GM15510 (cell line): Measurements from ENCODE around the gene ATP5IF1.

Experiments
- POLR2A ChIP-seq: IDR thresholded peaks from 3 replicates; pipeline ENCODE4 v1.6.1; 2011; ENCODE audit warnings: borderline replicate concordance; ENCODE audit not compliant: insufficient read length; ENCODE audit errors: extremely low read depth

The ATP5IF1 gene

DNA sequence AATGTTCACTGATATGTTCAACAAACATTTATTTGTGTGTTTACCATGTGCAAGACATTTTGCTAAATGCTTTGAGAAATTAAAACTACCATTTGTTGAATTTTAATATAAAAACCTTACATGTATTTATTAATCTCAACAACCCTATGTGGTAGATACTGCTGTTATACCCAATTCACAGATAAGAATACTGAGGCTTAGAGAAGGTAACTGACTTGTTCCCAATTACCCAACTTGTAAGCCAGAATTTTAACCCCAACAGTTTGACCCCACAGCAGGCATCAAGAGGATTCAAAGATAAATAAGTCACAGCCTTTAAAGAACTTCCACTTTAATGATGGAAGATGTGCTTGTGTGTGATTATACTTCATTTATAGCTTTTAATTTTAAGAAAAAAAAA lies 6.8 kb upstream of the ATP5IF1 start:
- no peak for TF ChIP-seq POLR2A

GRCh38 chr1:28229996-28230395 lies 5.9 kb upstream of the ATP5IF1 start:
- no peak for TF ChIP-seq POLR2A

- TF ChIP-seq POLR2A = peak; percentile 79
Observed at GRCh38 chr1:28232558-28233263, 3.2 kb upstream of the ATP5IF1 start, which contains the start of gene DNAJC8. Gene DNAJC8 (minus strand): TSS chr1:28233029. CDS start chr1:28232998, 31 bp downstream.

- TF ChIP-seq POLR2A = no peak
Observed at GRCh38 chr1:28233264-28233606, 2.7 kb upstream of the ATP5IF1 start.

DNA sequence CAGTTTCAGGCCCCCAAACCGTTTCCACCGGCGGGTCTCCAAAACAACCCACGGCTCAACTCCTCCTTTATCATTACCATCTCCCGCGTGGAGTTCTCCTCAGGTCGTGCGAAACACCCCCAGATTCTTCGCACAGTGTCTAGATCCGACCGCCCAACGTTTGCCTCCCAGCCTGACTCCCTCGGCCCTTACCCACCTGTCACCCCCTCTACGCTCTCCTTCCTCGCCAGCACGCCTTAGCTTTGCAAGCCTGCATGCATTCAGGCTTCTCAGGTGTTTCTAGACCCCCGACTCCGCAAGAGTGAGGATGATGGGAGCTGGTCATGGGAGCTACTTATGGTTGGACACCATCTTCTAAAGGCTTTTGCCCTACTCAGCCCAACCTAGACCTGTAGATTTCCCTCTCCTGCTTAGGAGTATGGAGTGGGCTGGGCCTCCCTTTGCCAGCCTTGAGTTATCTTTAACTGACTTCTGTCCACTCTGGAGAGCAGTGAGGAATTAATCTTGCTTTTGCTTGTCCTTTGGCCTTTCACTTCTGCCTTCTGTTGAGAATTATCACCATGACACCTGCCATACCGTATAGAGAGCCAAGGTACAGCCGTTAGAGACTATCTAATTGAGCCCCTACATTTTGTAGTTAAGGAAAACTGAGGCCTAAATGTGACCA lies 865 bp downstream of the ATP5IF1 start:
- TF ChIP-seq POLR2A = peak; percentile 16

DNA sequence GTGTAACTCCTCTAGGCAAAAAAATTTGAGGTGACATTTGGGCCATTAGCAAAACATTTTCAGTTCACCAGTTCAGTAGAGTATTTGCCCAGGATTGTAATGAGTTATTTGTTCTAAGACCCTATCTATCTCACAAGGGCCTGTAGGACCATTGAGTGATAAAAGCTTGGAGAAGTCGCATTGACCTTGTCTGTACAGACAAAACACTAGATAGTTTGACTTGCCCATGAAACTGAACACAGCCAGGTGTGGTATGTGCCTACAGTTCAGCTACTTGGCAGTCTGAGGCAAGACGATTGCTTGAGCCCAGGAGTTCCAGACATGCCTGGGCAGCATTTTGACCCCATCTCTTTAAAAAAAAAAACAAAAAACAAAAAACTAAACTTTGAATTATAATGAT lies 3.1 kb downstream of the ATP5IF1 start:
- no peak for TF ChIP-seq POLR2A

- no peak for TF ChIP-seq POLR2A
Observed at GRCh38 chr1:28240024-28240423, 4.1 kb downstream of the ATP5IF1 start.

DNA sequence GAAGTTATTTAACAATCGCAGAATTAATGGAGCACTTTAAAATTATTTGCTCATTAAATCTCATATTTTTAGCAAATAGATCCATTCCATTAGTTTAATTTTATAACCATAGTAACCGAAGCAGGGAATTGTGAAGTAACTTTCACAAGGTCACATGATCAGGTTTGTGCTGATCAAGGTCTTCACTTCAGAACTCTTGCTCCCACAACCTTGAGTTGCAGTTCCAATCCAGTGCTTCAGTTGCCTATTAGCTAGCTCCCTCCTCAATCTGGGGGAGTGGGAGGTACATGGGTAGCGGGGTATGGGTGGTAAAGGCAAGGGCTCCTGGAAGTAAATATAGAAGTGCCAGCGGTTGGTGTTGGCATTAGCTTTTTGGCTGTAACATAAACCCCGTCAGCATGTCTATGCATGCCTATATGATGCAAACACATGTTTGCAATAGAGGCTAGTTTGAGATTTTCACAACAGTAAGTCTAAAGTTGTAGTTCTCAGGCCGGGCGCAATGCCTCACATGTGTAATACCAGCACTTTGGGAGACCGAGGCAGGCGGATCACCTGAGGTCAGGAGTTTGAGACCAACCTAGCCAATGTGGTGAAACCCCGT lies 5.8 kb downstream of the ATP5IF1 start:
- no peak for TF ChIP-seq POLR2A

DNA sequence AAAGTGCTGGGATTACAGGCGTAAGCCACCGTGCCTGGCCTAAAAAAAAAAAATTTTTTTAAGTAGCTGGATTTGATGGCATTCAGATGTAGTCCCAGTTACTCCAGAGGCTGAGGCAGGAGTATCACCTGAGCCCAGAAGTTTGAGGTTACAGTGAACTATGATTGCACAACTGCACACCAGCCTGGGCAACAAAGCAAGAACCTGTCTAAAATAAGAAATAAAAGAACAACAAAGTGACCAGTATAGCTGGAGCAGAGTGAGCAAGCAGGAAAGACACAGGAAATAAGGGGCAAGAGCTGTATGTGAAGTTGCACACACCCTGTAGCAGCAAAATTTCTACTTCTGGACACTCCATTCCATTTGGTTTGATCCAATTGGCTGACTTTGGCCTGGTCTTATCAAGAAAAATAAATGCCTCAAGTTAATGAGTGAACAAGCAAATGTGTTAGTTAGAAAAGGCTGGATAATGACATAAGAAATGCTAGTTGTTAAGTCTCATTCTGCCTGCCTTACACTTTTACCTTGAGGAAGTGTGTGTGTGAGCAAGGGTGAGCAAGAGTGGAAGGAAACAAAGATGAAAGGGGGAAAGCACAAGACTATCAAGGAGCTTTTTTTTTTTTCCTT lies 7.9 kb downstream of the ATP5IF1 start:
- no peak for TF ChIP-seq POLR2A

- TF ChIP-seq POLR2A = no peak
Observed at GRCh38 chr1:28244549-28245251, 8.8 kb downstream of the ATP5IF1 start.

GRCh38 chr1:28246427-28246832 lies 10.5 kb downstream of the ATP5IF1 start:
- no peak for TF ChIP-seq POLR2A

DNA sequence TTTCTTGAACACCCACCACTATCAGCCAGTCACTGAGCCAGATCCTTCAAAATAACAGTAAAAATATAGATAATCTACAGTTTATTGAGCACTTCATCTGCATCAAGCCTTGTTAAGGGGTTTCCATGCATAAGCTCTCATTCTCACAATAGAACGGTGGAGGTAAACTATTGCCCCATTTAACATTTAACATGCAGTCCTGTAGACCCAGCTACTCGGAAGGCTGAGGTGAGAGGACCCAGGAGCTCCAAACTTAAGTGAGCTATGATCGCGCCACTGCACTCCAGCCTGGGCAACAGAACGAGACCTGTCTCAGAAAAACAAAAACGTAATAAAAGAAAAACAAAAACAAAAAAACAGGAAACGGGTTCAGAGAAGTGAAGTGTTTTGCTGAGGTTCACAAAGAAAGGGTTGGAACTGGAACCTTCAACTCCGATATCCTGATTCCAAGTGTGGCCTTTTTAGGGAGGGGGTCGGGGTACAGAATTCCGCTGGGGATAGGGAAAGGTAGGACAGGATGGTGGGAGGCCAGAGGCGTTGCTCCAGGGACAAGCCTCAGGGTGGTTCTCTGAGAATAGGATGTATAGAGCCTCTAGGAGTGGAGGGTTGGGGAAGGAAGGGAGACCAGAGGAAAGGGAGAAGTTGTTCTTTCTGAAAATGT lies 11.8 kb downstream of the ATP5IF1 start:
- no peak for TF ChIP-seq POLR2A

GRCh38 chr1:28248273-28249012 lies 12.5 kb downstream of the ATP5IF1 start:
- TF ChIP-seq POLR2A = no peak
